AG10803 (cell line): ENCODE data around the gene SNN.

Experiments used
- DNase-seq: peaks from one replicate; pipeline ENCODE4 v3.0.0; 2010; ENCODE audit warnings: low read depth
- H3K4me3 ChIP-seq: 2 replicates; pipeline ENCODE4 v1.5.1; 2011; ENCODE audit warnings: mild to moderate bottlenecking, low read length, control low read depth
- TF ChIP-seq, protein P1 (sequence below): conservative IDR thresholded peaks from 2 replicates; pipeline ENCODE4 v1.5.1; 2011; ENCODE audit warnings: mild to moderate bottlenecking, low read length, control low read depth, inconsistent platforms

SNN gene

DNA sequence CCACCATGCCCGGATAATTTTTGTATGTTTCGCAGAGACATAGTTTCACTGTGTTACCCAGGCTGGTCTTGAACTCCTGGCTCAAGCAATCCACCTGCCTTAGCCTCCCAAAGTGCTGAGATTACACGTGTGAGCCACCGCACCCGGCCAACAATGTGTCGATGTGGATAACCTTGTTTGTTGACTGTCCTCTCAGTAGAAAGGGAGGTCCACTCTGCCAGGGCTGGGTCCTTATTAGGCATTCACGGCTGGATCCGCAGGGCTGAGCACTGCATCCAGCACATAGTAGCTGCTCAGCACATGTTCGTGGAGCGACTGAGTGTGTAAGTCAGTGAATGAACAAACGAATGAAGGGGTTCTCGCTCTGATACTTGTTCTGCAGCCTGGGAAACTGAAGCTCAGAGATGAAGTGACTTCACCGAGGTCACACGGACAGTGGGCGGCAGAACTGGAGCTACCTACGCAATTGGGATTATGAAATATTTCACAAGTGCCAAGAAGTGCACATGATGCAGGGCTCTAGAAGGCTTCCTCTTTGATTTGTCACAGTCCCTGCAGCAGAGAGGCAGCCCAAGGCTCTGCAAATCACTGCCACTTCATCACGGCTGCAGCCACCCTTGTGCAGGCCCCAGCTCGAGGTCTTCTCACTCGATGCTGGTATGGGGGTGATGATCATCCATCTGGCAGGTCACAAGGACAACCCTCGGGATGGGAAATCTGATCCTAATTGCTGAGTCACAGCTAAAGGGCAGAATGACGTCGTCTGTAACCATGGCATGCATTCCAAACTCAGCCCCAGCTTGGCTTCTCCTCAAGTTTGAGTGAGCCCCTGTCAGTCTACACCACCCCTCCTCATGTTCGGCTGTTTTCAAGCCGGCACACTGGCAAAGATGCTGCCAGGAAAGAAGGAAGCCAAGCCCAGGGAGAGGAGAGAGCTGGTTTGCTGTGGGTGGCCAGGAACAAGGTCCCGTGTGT, 28.0 kb upstream of the SNN start:
- TF ChIP-seq, protein P1, sequence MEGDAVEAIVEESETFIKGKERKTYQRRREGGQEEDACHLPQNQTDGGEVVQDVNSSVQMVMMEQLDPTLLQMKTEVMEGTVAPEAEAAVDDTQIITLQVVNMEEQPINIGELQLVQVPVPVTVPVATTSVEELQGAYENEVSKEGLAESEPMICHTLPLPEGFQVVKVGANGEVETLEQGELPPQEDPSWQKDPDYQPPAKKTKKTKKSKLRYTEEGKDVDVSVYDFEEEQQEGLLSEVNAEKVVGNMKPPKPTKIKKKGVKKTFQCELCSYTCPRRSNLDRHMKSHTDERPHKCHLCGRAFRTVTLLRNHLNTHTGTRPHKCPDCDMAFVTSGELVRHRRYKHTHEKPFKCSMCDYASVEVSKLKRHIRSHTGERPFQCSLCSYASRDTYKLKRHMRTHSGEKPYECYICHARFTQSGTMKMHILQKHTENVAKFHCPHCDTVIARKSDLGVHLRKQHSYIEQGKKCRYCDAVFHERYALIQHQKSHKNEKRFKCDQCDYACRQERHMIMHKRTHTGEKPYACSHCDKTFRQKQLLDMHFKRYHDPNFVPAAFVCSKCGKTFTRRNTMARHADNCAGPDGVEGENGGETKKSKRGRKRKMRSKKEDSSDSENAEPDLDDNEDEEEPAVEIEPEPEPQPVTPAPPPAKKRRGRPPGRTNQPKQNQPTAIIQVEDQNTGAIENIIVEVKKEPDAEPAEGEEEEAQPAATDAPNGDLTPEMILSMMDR = no peak
- peak; percentile 99 for DNase-seq
- H3K4me3 ChIP-seq = no peak overlapping the region

DNA sequence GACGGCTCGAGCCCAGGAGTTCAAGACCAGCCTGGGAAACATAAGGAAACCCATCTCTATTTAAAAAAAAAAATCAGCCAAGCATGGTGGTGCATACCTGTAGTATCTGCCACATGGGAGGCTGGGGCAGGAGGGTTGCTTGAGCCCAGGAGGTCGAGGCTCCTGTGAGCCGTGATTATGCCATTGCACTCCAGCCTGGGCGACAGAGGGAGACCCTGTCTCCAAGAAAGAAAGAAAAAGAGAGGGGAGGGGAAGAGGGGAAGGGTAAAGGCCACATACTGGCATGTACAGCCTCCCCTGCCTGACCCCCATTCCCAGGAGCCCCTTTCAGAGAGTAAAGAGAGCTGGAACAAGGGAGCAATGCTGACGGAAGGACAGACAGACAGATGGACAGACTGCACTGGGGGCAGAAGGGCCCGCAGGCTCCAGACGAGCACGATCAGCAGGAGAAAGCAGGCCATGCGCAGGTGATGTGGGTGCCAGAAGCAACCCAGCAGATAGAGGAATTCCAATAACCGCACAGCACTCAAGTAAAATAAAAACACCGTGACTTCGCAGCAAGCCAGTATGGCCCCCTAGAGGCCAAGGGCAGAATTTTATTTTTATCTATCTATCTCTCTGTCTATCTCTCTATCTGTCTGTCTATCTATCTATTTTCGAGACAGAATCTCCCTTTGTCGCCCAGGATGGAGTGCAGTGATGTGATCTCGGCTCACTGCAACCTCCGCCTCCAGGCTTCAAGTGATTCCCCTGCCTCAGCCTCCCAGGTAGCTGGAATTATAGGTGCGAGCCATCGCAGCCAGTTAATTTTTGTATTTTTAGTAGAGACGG, 27.1 kb upstream of the SNN start:
- H3K4me3 ChIP-seq = no peak overlapping the region
- TF ChIP-seq, protein P1 = peak; percentile 83
- peak; percentile 81 for DNase-seq

DNA sequence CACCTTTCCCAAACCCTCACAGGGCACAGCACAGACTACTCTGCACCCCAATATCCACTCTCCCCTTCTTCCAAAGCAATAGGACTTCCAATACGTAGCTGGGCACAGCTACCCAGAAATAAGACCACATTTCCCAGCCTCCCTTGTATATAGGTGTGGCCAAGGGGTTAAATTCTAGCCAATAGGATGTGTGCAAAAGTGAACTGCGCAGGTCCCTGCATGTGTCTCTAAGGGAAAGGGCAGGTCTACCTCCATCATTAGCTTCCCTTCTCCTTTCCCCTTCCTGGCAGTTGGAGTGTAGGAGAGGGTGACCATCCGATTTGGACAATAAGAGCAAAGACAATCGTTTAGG, 25.5 kb upstream of the SNN start:
- DNase-seq = no peak
- TF ChIP-seq, protein P1 = no peak
- no peak overlapping the region for H3K4me3 ChIP-seq

- no peak overlapping the region for H3K4me3 ChIP-seq
- no peak for DNase-seq
- TF ChIP-seq, protein P1 = no peak
Measured at GRCh38 chr16:11649276-11649675, 19.0 kb upstream of the SNN start.

DNA sequence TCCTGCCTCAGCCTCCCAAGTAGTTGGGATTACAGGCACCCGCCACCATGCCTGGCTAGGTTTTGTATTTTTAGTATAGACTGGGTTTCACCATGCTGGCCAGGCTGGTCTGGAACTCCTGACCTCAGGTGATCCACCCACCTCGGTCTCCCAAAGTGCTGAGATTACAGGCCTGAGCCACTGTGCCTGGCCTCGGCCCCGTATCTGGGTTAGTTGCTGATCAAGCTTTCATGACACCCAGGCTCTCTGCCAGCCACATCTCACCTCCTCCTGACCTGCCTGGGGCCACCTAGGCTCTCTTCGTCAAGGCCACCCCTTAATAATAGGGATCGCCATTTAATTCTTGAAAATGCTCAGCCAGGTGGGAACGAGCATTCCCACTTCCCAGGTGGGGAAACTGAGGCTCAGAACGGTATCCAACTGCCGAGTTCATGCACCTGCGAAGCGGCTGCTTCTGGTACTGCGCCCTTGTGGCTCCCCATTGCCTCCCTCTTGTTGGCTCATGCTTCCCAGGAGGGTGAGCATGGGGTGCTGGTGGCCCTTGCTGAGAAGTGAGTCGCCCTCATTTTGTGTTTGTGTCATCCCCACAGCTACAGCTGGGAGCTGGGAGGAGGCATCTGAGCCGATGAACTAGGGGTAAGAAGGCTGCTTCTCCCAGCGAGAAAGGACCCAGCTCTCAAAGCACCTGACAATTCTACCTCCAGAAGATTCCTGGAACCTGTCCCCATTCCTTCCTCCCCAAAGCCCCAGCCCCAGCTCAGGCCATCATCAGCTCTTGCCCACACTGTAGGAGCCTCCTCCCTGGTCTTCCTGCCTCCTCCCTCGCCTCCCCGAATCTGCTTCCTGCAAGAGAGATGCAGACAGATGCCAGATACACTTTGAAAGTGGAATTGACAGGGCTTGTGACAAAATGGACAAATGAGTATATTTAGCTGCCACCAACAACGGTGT, 17.3 kb upstream of the SNN start:
- TF ChIP-seq, protein P1 = no peak
- no peak overlapping the region for H3K4me3 ChIP-seq

GRCh38 chr16:11651796-11652195, 16.5 kb upstream of the SNN start:
- TF ChIP-seq, protein P1 = no peak

More for the DNA sequence above, 17.3 kb upstream of the SNN start:
- no peak for DNase-seq

More at GRCh38 chr16:11651796-11652195, 16.5 kb upstream of the SNN start:
- DNase-seq = no peak
- H3K4me3 ChIP-seq = no peak overlapping the region
